Measurements from ENCODE around the gene PRICKLE3.

PRICKLE3 gene

GRCh38 chrX:49214416-49214815 is 28.2 kb upstream of the PRICKLE3 start:
- Mint-ChIP-seq H3K27me3 (peaks cover 37% of the 10 kb centered on the region), H3K36me3 (no peaks in the 10 kb centered on the region), H3K27ac (no peak overlapping the region), H3K4me3 (no peak overlapping the region), H3K4me1 (no peaks in the 10 kb centered on the region), H3K9me3 (peaks cover 6% of the 10 kb centered on the region)
- DNase-seq: no peak
- CTCF ChIA-PET: no interaction called here

GRCh38 chrX:49212861-49213260 is 26.7 kb upstream of the PRICKLE3 start:
- H3K36me3 Mint-ChIP-seq: no peaks in the 10 kb centered on the region
- H3K27ac Mint-ChIP-seq: no peak overlapping the region
- CTCF ChIA-PET: no interaction called here
- DNase-seq: no peak
- no peak overlapping the region for H3K4me3 Mint-ChIP-seq
- H3K27me3 Mint-ChIP-seq: peaks cover 37% of the 10 kb centered on the region
- H3K4me1 Mint-ChIP-seq: no peaks in the 10 kb centered on the region
- H3K9me3 Mint-ChIP-seq: peaks cover 6% of the 10 kb centered on the region

- CTCF ChIA-PET: no interaction called here
- H3K36me3 Mint-ChIP-seq: no peaks in the 10 kb centered on the region
- H3K4me3 Mint-ChIP-seq: no peak overlapping the region
- H3K27me3 Mint-ChIP-seq: peaks cover 37% of the 10 kb centered on the region
- H3K9me3 Mint-ChIP-seq: peaks cover 6% of the 10 kb centered on the region
- no peak overlapping the region for H3K27ac Mint-ChIP-seq
- no peak for DNase-seq
- H3K4me1 Mint-ChIP-seq: no peaks in the 10 kb centered on the region
Observed at GRCh38 chrX:49212209-49212608, 26.0 kb upstream of the PRICKLE3 start.

- DNase-seq: no peak
- H3K4me1 Mint-ChIP-seq: no peaks in the 10 kb centered on the region
- no peak overlapping the region for H3K4me3 Mint-ChIP-seq
- H3K27me3 Mint-ChIP-seq: peaks cover 35% of the 10 kb centered on the region
- CTCF ChIA-PET: no interaction called here
- H3K9me3 Mint-ChIP-seq: peaks cover 6% of the 10 kb centered on the region
- no peak overlapping the region for H3K27ac Mint-ChIP-seq
- H3K36me3 Mint-ChIP-seq: no peaks in the 10 kb centered on the region
Observed at GRCh38 chrX:49211074-49211473, 24.9 kb upstream of the PRICKLE3 start.

- CTCF ChIA-PET: no interaction called here
- H3K36me3 Mint-ChIP-seq: no peaks in the 10 kb centered on the region
- peaks cover 6% of the 10 kb centered on the region for H3K9me3 Mint-ChIP-seq
- no peak for DNase-seq
- H3K27me3 Mint-ChIP-seq: peaks cover 31% of the 10 kb centered on the region
- H3K4me1 Mint-ChIP-seq: no peaks in the 10 kb centered on the region
- no peak overlapping the region for H3K4me3 Mint-ChIP-seq
- H3K27ac Mint-ChIP-seq: no peak overlapping the region
Observed at GRCh38 chrX:49210406-49210805, 24.2 kb upstream of the PRICKLE3 start.

GRCh38 chrX:49209434-49210251 is 23.5 kb upstream of the PRICKLE3 start:
- peak; percentile 22 for DNase-seq
- no peaks in the 10 kb centered on the region for H3K4me1 Mint-ChIP-seq
- H3K27ac Mint-ChIP-seq: no peak overlapping the region
- CTCF ChIA-PET: no interaction called here
- no peaks in the 10 kb centered on the region for H3K36me3 Mint-ChIP-seq
- peaks cover 6% of the 10 kb centered on the region for H3K9me3 Mint-ChIP-seq
- H3K4me3 Mint-ChIP-seq: no peak overlapping the region
- peaks cover 31% of the 10 kb centered on the region for H3K27me3 Mint-ChIP-seq

GRCh38 chrX:49208399-49208798 is 22.2 kb upstream of the PRICKLE3 start:
- Mint-ChIP-seq H3K36me3 (no peaks in the 10 kb centered on the region), H3K27me3 (peaks cover 38% of the 10 kb centered on the region), H3K9me3 (peaks cover 6% of the 10 kb centered on the region), H3K4me3 (no peak overlapping the region), H3K27ac (no peak overlapping the region), H3K4me1 (no peaks in the 10 kb centered on the region)
- no peak for DNase-seq
- CTCF ChIA-PET: interaction anchor here (1.7 kb wide), 1 partner anchor 16 kb away, joined by 6 read pairs; no protein-coding TSS in a partner anchor

GRCh38 chrX:49206543-49206942 is 20.4 kb upstream of the PRICKLE3 start:
- Mint-ChIP-seq H3K9me3 (no peaks in the 10 kb centered on the region), H3K27ac (no peak overlapping the region), H3K36me3 (no peaks in the 10 kb centered on the region), H3K4me1 (no peaks in the 10 kb centered on the region), H3K27me3 (peaks cover 27% of the 10 kb centered on the region), H3K4me3 (no peak overlapping the region)
- no peak for DNase-seq
- CTCF ChIA-PET: no interaction called here

GRCh38 chrX:49205443-49205842 is 19.3 kb upstream of the PRICKLE3 start:
- CTCF ChIA-PET: no interaction called here
- no peaks in the 10 kb centered on the region for H3K9me3 Mint-ChIP-seq
- peaks cover 19% of the 10 kb centered on the region for H3K27me3 Mint-ChIP-seq
- H3K4me3 Mint-ChIP-seq: no peak overlapping the region
- H3K4me1 Mint-ChIP-seq: peaks cover 4% of the 10 kb centered on the region
- H3K27ac Mint-ChIP-seq: no peak overlapping the region
- no peaks in the 10 kb centered on the region for H3K36me3 Mint-ChIP-seq
- DNase-seq: no peak

GRCh38 chrX:49204709-49205108 is 18.5 kb upstream of the PRICKLE3 start:
- H3K36me3 Mint-ChIP-seq: no peaks in the 10 kb centered on the region
- DNase-seq: no peak
- H3K4me1 Mint-ChIP-seq: peaks cover 5% of the 10 kb centered on the region
- peaks cover 14% of the 10 kb centered on the region for H3K27me3 Mint-ChIP-seq
- no peak overlapping the region for H3K27ac Mint-ChIP-seq
- no peaks in the 10 kb centered on the region for H3K9me3 Mint-ChIP-seq
- H3K4me3 Mint-ChIP-seq: no peak overlapping the region
- CTCF ChIA-PET: no interaction called here

- peaks cover 14% of the 10 kb centered on the region for H3K27me3 Mint-ChIP-seq
- no peak overlapping the region for H3K4me3 Mint-ChIP-seq
- no peak overlapping the region for H3K27ac Mint-ChIP-seq
- H3K9me3 Mint-ChIP-seq: no peaks in the 10 kb centered on the region
- H3K4me1 Mint-ChIP-seq: peaks cover 7% of the 10 kb centered on the region
- no peak for DNase-seq
- CTCF ChIA-PET: no interaction called here
- no peaks in the 10 kb centered on the region for H3K36me3 Mint-ChIP-seq
Observed at GRCh38 chrX:49204017-49204416, 17.8 kb upstream of the PRICKLE3 start.

- peaks cover 19% of the 10 kb centered on the region for H3K27me3 Mint-ChIP-seq
- no peaks in the 10 kb centered on the region for H3K36me3 Mint-ChIP-seq
- no peak overlapping the region for H3K4me3 Mint-ChIP-seq
- DNase-seq: no peak
- no peaks in the 10 kb centered on the region for H3K9me3 Mint-ChIP-seq
- H3K27ac Mint-ChIP-seq: no peak overlapping the region
- CTCF ChIA-PET: no interaction called here
- peaks cover 11% of the 10 kb centered on the region for H3K4me1 Mint-ChIP-seq
Observed at GRCh38 chrX:49203536-49203935, 17.4 kb upstream of the PRICKLE3 start.

GRCh38 chrX:49202022-49202421 is 15.8 kb upstream of the PRICKLE3 start:
- Mint-ChIP-seq H3K9me3 (no peaks in the 10 kb centered on the region), H3K36me3 (no peaks in the 10 kb centered on the region), H3K4me3 (no peak overlapping the region), H3K27ac (no peak overlapping the region), H3K4me1 (peaks cover 19% of the 10 kb centered on the region), H3K27me3 (peaks cover 27% of the 10 kb centered on the region)
- CTCF ChIA-PET: no interaction called here
- DNase-seq: no peak

GRCh38 chrX:49199906-49200771 is 14.0 kb upstream of the PRICKLE3 start, which contains the start of gene SYP:
Gene SYP, minus strand, starts transcription at chrX:49200193. Its CDS starts 7 bp downstream, at chrX:49200186.
- peak; percentile 89 for DNase-seq
- Mint-ChIP-seq H3K36me3 (no peaks in the 10 kb centered on the region), H3K9me3 (no peaks in the 10 kb centered on the region), H3K27ac (peak within 1 kb of the TSS; percentile 46), H3K4me1 (peaks cover 19% of the 10 kb centered on the region), H3K27me3 (peaks cover 27% of the 10 kb centered on the region), H3K4me3 (peak within 1 kb of the TSS; percentile 27)
- CTCF ChIA-PET: no interaction called here

- Mint-ChIP-seq H3K4me1 (peaks cover 19% of the 10 kb centered on the region), H3K36me3 (no peaks in the 10 kb centered on the region), H3K27ac (no peak overlapping the region), H3K9me3 (no peaks in the 10 kb centered on the region), H3K4me3 (no peak overlapping the region), H3K27me3 (peaks cover 25% of the 10 kb centered on the region)
- DNase-seq: no peak
- CTCF ChIA-PET: no interaction called here
Observed at GRCh38 chrX:49199315-49199595, 13.1 kb upstream of the PRICKLE3 start.
